ENCODE data around the gene PPT2.

GRCh38 chr6:32140420-32141046, 13.4 kb upstream of the PPT2 start:
- TF ChIP-seq, protein P1, sequence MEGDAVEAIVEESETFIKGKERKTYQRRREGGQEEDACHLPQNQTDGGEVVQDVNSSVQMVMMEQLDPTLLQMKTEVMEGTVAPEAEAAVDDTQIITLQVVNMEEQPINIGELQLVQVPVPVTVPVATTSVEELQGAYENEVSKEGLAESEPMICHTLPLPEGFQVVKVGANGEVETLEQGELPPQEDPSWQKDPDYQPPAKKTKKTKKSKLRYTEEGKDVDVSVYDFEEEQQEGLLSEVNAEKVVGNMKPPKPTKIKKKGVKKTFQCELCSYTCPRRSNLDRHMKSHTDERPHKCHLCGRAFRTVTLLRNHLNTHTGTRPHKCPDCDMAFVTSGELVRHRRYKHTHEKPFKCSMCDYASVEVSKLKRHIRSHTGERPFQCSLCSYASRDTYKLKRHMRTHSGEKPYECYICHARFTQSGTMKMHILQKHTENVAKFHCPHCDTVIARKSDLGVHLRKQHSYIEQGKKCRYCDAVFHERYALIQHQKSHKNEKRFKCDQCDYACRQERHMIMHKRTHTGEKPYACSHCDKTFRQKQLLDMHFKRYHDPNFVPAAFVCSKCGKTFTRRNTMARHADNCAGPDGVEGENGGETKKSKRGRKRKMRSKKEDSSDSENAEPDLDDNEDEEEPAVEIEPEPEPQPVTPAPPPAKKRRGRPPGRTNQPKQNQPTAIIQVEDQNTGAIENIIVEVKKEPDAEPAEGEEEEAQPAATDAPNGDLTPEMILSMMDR (IDR thresholded peaks at IDR 0.05; ENCODE audit: extremely low read depth in 1 of 2, insufficient read depth in 1 of 2, low read depth in 1 of 2, low read length in 2 of 2) = no peak
- no peak for TF ChIP-seq EZH2 (IDR thresholded peaks at IDR 0.05; ENCODE audit: borderline replicate concordance, low read depth, low read length, severe bottlenecking)
- TF ChIP-seq POLR2A (IDR thresholded peaks at IDR 0.05; ENCODE audit: low read depth, low read length) = no peak
- TF ChIP-seq POLR2AphosphoS5 (IDR thresholded peaks at IDR 0.05; ENCODE audit: insufficient read depth, low read depth, low read length) = no peak
- TF ChIP-seq MAX (IDR thresholded peaks at IDR 0.05; ENCODE audit: insufficient read depth, insufficient read length) = no peak
- no peak for TF ChIP-seq JUN (IDR thresholded peaks at IDR 0.05; ENCODE audit: borderline replicate concordance, insufficient read depth, insufficient read length, low read depth)
- TF ChIP-seq MYC (IDR thresholded peaks at IDR 0.05; ENCODE audit: low read depth, low read length) = no peak

Measured in endothelial cell of umbilical vein (primary cell).